Liver (tissue), 9 donors: ENCODE measurements around the gene RBM14. TPM values are rescaled to one million over a fixed set of nuclear protein-coding genes. Genes with fewer than 3 reads are reported as not detected.
"Not testable (repeated sequence)": the region's sequence is repeated elsewhere in the genome, so short reads cannot be mapped to it uniquely, and the experiment has no call there.

Experiments
- DNase-seq: peaks from one replicate; pipeline ENCODE4 v3.0.0-alpha.2; 2017; ENCODE audit warnings: low spot score
- H3K27ac ChIP-seq, 2 donors: one replicate each; pipeline ENCODE4 v1.7.0; 2013; ENCODE audit warnings: inconsistent platforms in 2 of 2, low read length in 2 of 2, control low read depth in 1 of 2, low read depth in 1 of 2, mild to moderate bottlenecking in 1 of 2
- H3K27me3 ChIP-seq, 4 donors: one replicate each; pipeline versions ENCODE4 v1.6.1 to v1.7.0; 2013; ENCODE audit warnings: low read length in 3 of 4, inconsistent platforms in 1 of 4, mild to moderate bottlenecking in 1 of 4, moderate library complexity in 1 of 4; ENCODE audit not compliant: control insufficient read depth in 4 of 4, insufficient read depth in 4 of 4
- H3K36me3 ChIP-seq, 4 donors: one replicate each; pipeline versions ENCODE4 v1.6.1 to v1.7.0; 2013; ENCODE audit warnings: low read length in 3 of 4, mild to moderate bottlenecking in 3 of 4, low read depth in 1 of 4, moderate library complexity in 1 of 4; ENCODE audit not compliant: control insufficient read depth in 4 of 4, insufficient read depth in 3 of 4
- H3K4me1 ChIP-seq, 4 donors: one replicate each; pipeline versions ENCODE4 v1.6.1 to v1.7.0; 2013; ENCODE audit warnings: low read length in 3 of 4, mild to moderate bottlenecking in 3 of 4, moderate library complexity in 1 of 4; ENCODE audit not compliant: control insufficient read depth in 4 of 4, insufficient read depth in 4 of 4
- H3K4me3 ChIP-seq, 3 donors: one replicate each; pipeline versions ENCODE4 v1.6.1 to v1.7.0; 2013; ENCODE audit warnings: low read length in 3 of 3, control low read depth in 1 of 3, low read depth in 1 of 3, mild to moderate bottlenecking in 1 of 3
- H3K9ac ChIP-seq, 2 donors: one replicate each; pipeline ENCODE4 v1.7.0; 2013; ENCODE audit warnings: low read length in 2 of 2, mild to moderate bottlenecking in 2 of 2, moderate library complexity in 2 of 2, control low read depth in 1 of 2, low read depth in 1 of 2
- H3K9me3 ChIP-seq, 4 donors: one replicate each; pipeline versions ENCODE4 v1.6.1 to v1.7.0; 2013; ENCODE audit warnings: low read length in 3 of 4; ENCODE audit not compliant: control insufficient read depth in 4 of 4
- FOXA2 ChIP-seq: IDR thresholded peaks from 2 replicates; pipeline ENCODE4 v1.6.1; 2016; ENCODE audit warnings: antibody characterized with exemption
- GABPA ChIP-seq, 2 donors: IDR thresholded peaks in 1 of 2; conservative IDR thresholded peaks in 1 of 2; 2 replicates each; pipeline ENCODE4 v1.6.1; 2016; ENCODE audit warnings: antibody characterized with exemption in 2 of 2, mild to moderate bottlenecking in 1 of 2, moderate library complexity in 1 of 2
- HNF4A ChIP-seq, 2 donors: conservative IDR thresholded peaks; 2 replicates each; pipeline ENCODE4 v1.6.1; 2016; ENCODE audit warnings: antibody characterized with exemption in 2 of 2, mild to moderate bottlenecking in 2 of 2
- JUND ChIP-seq, 2 donors: IDR thresholded peaks; 2 replicates each; pipeline ENCODE4 v1.6.1; 2016; ENCODE audit warnings: antibody characterized with exemption in 2 of 2
- NR2F2 ChIP-seq: IDR thresholded peaks from 2 replicates; pipeline ENCODE4 v1.6.1; 2016; ENCODE audit warnings: antibody characterized with exemption
- RAD21 ChIP-seq, 2 donors: IDR thresholded peaks; 2 replicates each; pipeline ENCODE4 v1.6.1; 2016; ENCODE audit warnings: antibody characterized with exemption in 2 of 2, mild to moderate bottlenecking in 2 of 2
- RXRA ChIP-seq, 2 donors: IDR thresholded peaks; 2 replicates each; pipeline ENCODE4 v1.6.1; 2017 to 2018; ENCODE audit warnings: antibody characterized with exemption in 2 of 2, mild to moderate bottlenecking in 1 of 2
- SP1 ChIP-seq: IDR thresholded peaks from 2 replicates; pipeline ENCODE4 v1.6.1; 2018; ENCODE audit warnings: antibody characterized with exemption, mild to moderate bottlenecking
- TAF1 ChIP-seq: conservative IDR thresholded peaks from 2 replicates; pipeline ENCODE4 v1.6.1; 2016; ENCODE audit warnings: antibody characterized with exemption, mild to moderate bottlenecking
- YY1 ChIP-seq: IDR thresholded peaks from 2 replicates; pipeline ENCODE4 v1.6.1; 2016; ENCODE audit warnings: antibody characterized with exemption, mild to moderate bottlenecking
- WGBS: extraction: QIAGEN DNeasy Blood & Tissue Kit; methylation state at CpG from one replicate; pipeline ENCODE4 v1.1.7; 2013; 5-methylcytosine and 5-hydroxymethylcytosine counted together
- polyA plus RNA-seq, 2 donors: library from polyadenylated mRNA; stranded (reverse) in 1 of 2; unstranded in 1 of 2; fragments of 200-250 nt in 1 of 2; fragments of >200 nt in 1 of 2; fragmentation: Nextera tagmentation in 1 of 2; extraction: Ambion mirVana in 1 of 2; gene quantifications; one replicate each; pipeline versions ENCODE4 v1.2.1 to v1.2.3, GENCODE V29; 2013 to 2015
- total RNA-seq, 2 donors: library from RNA; depleted of rRNA; stranded (reverse); fragments of >200 nt; gene quantifications; one replicate each; pipeline ENCODE4 v1.2.3, GENCODE V29; 2014
- TF ChIP-seq, protein P1 (sequence below): IDR thresholded peaks from 2 replicates; pipeline ENCODE4 v1.6.1; 2016; ENCODE audit warnings: antibody characterized with exemption
- TF ChIP-seq, protein P2 (sequence below): IDR thresholded peaks from 2 replicates; pipeline ENCODE4 v1.6.1; 2016; ENCODE audit warnings: antibody characterized with exemption
- TF ChIP-seq, protein P3 (sequence below): IDR thresholded peaks from 2 replicates; pipeline ENCODE4 v1.6.1; 2016; ENCODE audit warnings: antibody characterized with exemption
- TF ChIP-seq, protein P4 (sequence below): IDR thresholded peaks from 2 replicates; pipeline ENCODE4 v1.6.1; 2016; ENCODE audit warnings: antibody characterized with exemption, mild to moderate bottlenecking
- TF ChIP-seq, protein P5 (sequence below): fragments of 150-350 bp; IDR thresholded peaks from 2 replicates; pipeline ENCODE4 v1.5.1; 2017; ENCODE audit warnings: improper control_type of control experiment, low read depth, low read length; ENCODE audit not compliant: missing input control
- donor health status: healthy.
- donor health status: healthy.
- donor health status: healthy.
- donor health status: healthy.
- donor health status: healthy.

RBM14 gene
- total and polyA plus RNA-seq, 4 donors: 7.0 to 53.5 (median 21.9) TPM

DNA sequence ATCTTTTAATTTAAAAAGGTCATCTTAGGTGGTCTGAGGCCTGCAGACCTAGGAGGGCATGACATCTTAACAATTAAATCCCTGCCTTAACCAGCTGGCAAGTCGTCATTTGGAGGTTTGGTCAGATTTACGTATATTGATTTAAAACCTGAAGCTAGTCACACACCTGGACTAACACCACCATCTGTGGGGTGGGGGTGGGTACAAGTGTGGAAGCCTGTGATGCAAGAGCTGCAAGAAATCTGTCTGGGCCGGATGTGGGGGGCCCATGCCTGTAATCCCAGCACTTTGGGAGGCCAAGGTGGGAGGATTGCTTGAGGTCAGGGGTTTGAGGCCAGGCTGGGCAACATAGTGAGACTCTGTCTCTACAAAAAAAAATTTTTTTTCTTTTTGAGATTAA lies 35.2 kb upstream of the RBM14 start:
- 91% methylated on average over 3 of the region's 3 CpGs for WGBS

DNA sequence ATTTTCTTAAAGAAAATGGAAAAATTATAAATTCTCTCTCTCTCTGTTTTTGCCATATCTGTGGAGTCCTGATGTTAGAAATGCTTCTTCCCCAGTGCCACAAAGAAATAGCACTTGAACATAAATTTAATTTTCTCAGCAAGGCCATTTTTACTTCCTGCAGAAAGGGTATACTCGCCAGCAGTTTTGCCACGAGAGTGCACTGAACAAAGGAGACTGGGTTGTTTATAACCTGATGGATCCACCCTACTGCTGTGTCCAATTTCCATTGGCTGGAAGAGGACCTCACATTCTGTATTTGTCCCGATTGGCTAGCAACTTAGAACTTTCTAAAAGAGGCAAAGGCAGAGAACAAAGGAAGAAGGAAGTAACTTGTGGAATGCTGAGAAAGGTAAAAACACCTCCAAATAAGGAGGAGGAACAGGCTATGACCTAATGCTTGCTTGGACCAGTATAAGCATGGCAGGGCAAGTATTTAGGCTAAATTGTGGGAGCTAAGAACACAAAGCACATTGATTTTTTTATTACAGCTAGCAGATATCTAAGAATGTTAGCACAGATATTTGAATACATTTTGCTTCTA lies 33.8 kb upstream of the RBM14 start:
- not testable (repeated sequence) for H3K4me3 ChIP-seq, H3K9ac ChIP-seq, H3K4me1 ChIP-seq, H3K9me3 ChIP-seq, H3K27me3 ChIP-seq, DNase-seq, H3K36me3 ChIP-seq, H3K27ac ChIP-seq
- WGBS: 89% methylated on average over 3 of the region's 3 CpGs

More for the DNA sequence above, 35.2 kb upstream of the RBM14 start:
- TF ChIP-seq, protein P1, sequence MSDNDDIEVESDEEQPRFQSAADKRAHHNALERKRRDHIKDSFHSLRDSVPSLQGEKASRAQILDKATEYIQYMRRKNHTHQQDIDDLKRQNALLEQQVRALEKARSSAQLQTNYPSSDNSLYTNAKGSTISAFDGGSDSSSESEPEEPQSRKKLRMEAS: no peak
- TF ChIP-seq FOXA2: no peak
- TF ChIP-seq, protein P2, sequence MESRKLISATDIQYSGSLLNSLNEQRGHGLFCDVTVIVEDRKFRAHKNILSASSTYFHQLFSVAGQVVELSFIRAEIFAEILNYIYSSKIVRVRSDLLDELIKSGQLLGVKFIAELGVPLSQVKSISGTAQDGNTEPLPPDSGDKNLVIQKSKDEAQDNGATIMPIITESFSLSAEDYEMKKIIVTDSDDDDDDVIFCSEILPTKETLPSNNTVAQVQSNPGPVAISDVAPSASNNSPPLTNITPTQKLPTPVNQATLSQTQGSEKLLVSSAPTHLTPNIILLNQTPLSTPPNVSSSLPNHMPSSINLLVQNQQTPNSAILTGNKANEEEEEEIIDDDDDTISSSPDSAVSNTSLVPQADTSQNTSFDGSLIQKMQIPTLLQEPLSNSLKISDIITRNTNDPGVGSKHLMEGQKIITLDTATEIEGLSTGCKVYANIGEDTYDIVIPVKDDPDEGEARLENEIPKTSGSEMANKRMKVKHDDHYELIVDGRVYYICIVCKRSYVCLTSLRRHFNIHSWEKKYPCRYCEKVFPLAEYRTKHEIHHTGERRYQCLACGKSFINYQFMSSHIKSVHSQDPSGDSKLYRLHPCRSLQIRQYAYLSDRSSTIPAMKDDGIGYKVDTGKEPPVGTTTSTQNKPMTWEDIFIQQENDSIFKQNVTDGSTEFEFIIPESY: no peak
- no peak for TF ChIP-seq JUND (IDR thresholded peaks at IDR 0.05)
- TF ChIP-seq RAD21 (IDR thresholded peaks at IDR 0.05): no peak
- no peak for TF ChIP-seq HNF4A (conservative IDR thresholded peaks at IDR 0.05)
- no peak for TF ChIP-seq TAF1
- peaks cover 0 to 6% (median 3%) of the 10 kb centered on the region in 4 donors for H3K4me1 ChIP-seq
- no peaks in the 10 kb centered on the region for H3K27me3 ChIP-seq
- H3K9me3 ChIP-seq: no peaks in the 10 kb centered on the region
- no peak for DNase-seq
- no peak overlapping the region for H3K27ac ChIP-seq
- H3K4me3 ChIP-seq: no peak overlapping the region
- no peak overlapping the region for H3K9ac ChIP-seq
- H3K36me3 ChIP-seq: no peaks in the 10 kb centered on the region

DNA sequence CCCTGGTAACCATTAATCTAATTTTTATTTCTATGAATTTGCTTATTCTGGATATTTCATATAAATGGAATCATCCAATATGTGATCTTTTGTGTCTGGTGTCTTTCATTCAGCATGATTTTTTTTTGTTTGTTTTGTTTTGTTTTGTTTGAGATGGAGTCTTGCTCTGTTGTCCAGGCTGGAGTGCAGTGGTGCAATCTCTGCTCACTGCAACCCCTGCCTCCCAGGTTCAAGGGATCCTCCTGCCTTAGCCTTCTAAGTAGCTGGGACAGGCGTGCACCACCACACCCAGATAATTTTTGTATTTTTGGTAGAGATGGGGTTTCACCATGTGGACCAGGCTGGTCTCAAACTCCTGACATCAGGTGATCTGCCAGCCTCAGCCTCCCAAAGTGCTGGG lies 31.0 kb upstream of the RBM14 start:
- not testable (repeated sequence) for H3K9ac ChIP-seq, H3K27me3 ChIP-seq, H3K4me1 ChIP-seq, H3K4me3 ChIP-seq, H3K36me3 ChIP-seq, H3K9me3 ChIP-seq, DNase-seq, H3K27ac ChIP-seq
- 86% methylated on average over 1 of the region's 1 CpG for WGBS

DNA sequence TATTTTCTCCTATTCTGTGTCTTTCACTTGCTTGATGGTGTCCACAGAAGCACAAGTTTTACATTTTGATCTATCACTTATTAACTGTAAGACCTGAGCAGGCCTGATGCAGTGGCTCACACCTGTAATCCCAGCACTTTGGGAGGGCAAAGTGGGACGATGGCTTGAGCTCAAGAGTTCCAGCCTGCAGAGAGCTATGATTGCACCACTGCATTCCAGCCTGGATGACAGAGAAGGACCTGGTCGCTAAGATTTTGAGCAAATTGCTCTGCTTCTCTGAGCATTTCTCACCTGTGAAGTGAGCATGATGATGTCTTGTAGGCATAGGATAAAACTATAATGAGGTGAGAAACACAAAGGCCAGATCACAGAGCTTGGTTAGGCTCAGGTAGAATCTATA lies 30.3 kb upstream of the RBM14 start:
- Histone ChIP-seq H3K36me3 (no peaks in the 10 kb centered on the region), H3K9me3 (no peaks in the 10 kb centered on the region), H3K4me3 (no peak overlapping the region), H3K27ac (no peak overlapping the region), H3K9ac (no peak overlapping the region), H3K27me3 (no peaks in the 10 kb centered on the region), H3K4me1 (peaks cover 3 to 5% (median 4%) of the 10 kb centered on the region in 4 donors)
- no peak for DNase-seq
- WGBS: 63% methylated on average over 2 of the region's 2 CpGs
- no peak for TF ChIP-seq GABPA (IDR thresholded peaks at IDR 0.05 in 1 of 2, conservative IDR thresholded peaks at IDR 0.05 in 1 of 2)
- no peak for TF ChIP-seq NR2F2
- no peak for TF ChIP-seq TAF1
- TF ChIP-seq YY1: no peak
- TF ChIP-seq JUND (IDR thresholded peaks at IDR 0.05): no peak
- TF ChIP-seq, protein P3, sequence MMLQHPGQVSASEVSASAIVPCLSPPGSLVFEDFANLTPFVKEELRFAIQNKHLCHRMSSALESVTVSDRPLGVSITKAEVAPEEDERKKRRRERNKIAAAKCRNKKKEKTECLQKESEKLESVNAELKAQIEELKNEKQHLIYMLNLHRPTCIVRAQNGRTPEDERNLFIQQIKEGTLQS: no peak
- TF ChIP-seq, protein P4, sequence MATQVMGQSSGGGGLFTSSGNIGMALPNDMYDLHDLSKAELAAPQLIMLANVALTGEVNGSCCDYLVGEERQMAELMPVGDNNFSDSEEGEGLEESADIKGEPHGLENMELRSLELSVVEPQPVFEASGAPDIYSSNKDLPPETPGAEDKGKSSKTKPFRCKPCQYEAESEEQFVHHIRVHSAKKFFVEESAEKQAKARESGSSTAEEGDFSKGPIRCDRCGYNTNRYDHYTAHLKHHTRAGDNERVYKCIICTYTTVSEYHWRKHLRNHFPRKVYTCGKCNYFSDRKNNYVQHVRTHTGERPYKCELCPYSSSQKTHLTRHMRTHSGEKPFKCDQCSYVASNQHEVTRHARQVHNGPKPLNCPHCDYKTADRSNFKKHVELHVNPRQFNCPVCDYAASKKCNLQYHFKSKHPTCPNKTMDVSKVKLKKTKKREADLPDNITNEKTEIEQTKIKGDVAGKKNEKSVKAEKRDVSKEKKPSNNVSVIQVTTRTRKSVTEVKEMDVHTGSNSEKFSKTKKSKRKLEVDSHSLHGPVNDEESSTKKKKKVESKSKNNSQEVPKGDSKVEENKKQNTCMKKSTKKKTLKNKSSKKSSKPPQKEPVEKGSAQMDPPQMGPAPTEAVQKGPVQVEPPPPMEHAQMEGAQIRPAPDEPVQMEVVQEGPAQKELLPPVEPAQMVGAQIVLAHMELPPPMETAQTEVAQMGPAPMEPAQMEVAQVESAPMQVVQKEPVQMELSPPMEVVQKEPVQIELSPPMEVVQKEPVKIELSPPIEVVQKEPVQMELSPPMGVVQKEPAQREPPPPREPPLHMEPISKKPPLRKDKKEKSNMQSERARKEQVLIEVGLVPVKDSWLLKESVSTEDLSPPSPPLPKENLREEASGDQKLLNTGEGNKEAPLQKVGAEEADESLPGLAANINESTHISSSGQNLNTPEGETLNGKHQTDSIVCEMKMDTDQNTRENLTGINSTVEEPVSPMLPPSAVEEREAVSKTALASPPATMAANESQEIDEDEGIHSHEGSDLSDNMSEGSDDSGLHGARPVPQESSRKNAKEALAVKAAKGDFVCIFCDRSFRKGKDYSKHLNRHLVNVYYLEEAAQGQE: no peak
- no peak for TF ChIP-seq RXRA (IDR thresholded peaks at IDR 0.05)
- TF ChIP-seq, protein P5, sequence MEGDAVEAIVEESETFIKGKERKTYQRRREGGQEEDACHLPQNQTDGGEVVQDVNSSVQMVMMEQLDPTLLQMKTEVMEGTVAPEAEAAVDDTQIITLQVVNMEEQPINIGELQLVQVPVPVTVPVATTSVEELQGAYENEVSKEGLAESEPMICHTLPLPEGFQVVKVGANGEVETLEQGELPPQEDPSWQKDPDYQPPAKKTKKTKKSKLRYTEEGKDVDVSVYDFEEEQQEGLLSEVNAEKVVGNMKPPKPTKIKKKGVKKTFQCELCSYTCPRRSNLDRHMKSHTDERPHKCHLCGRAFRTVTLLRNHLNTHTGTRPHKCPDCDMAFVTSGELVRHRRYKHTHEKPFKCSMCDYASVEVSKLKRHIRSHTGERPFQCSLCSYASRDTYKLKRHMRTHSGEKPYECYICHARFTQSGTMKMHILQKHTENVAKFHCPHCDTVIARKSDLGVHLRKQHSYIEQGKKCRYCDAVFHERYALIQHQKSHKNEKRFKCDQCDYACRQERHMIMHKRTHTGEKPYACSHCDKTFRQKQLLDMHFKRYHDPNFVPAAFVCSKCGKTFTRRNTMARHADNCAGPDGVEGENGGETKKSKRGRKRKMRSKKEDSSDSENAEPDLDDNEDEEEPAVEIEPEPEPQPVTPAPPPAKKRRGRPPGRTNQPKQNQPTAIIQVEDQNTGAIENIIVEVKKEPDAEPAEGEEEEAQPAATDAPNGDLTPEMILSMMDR: no peak
- no peak for TF ChIP-seq SP1
- no peak for TF ChIP-seq RAD21 (IDR thresholded peaks at IDR 0.05)
